Stimulated activated CD8-positive, alpha-beta memory T cell treated with anti-CD3 and anti-CD28 coated beads, Interleukin-15, amount 100 ng/mL, for 48 hours (primary cell): Measurements from ENCODE around the gene HARBI1.

Source experiments
- DNase-seq, 2 donors: peaks; one replicate each; pipeline ENCODE4 v3.0.0-alpha.2; 2020; ENCODE audit warnings: low read depth in 2 of 2

Gene HARBI1

DNA sequence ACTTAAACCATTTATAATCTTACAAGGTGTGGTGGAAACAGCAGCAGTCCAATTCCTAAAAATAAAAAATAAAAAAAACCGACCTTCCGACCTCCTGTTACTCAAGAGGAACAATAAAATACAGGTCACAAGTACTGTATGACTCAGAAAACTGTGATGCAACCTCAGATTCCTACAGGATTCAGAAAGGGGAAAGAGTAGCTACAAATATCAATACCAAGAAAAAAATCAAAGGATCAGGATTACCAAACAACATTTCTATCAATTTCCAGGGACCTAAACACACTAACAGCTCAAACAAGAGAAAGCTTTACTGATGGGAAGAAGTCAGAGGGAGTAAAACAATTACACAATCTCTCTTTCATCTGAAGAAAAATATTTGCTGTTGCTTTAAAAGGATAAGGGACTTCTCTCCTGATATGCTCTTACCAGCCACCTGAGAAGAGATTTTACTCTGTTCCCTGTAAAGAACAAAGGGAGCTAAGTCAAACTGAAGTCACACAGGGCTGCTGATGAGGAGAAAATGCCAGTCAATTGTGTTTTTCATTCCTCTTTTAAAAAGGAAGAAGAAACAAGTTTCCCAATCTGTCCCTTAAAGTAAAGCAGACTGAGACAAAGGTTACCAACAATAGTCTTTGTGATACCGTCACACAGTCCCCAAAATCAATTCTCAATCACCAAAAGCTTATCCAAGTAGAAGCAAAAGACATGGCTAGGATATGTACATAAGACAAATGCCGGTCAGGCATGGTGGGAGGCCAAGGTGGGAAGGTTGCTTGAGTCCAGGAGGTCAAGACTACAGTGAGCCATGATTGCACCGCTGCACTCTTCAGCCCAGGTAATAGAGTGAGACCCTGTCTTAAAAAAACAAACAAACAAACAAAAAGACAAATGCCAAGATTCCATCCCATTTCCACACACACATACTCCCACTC lies 62.5 kb downstream of the HARBI1 start:
- DNase-seq, result no peak

- DNase-seq, result no peak
Observed at GRCh38 chr11:46553814-46554212, 63.2 kb downstream of the HARBI1 start.
